Breast epithelium (tissue), 3 donors: ENCODE results near the gene FABP3.

Experiments used
- POLR2A ChIP-seq: fragments of 450-650 bp; IDR thresholded peaks from one replicate; pipeline ENCODE4 v1.6.1; 2016; ENCODE audit warnings: antibody characterized with exemption, mild to moderate bottlenecking, moderate library complexity
- POLR2AphosphoS5 ChIP-seq, 3 donors: sonication (generic); formaldehyde crosslinking; IDR thresholded peaks; one replicate each; pipeline ENCODE4 v1.6.1; 2017; ENCODE audit warnings: antibody characterized with exemption in 3 of 3
- TF ChIP-seq, protein P1 (sequence below), 3 donors: fragments of 450-650 bp; IDR thresholded peaks; one replicate each; pipeline ENCODE4 v1.5.1; 2016 to 2017; ENCODE audit warnings: antibody characterized with exemption in 3 of 3, mild to moderate bottlenecking in 3 of 3, moderate library complexity in 3 of 3

DNA sequence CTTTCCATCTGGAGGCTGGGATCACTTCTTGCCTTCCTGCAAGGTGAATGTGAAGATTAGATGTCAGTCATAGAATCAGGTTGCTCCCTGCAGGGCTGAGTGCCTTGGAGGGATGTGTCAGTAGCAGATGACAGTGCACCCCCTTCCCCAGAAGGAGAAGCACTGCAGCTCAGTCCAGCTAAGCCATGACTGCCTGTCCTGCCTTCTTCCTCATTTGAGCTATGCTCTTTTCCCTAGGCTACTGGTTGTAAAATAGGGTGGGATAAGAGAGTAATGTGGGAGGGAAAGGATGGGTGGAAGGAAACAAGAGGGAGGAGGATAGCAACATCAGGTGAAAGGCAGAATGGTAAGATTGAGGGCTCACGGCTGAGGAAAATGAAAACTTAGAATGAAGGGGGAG, 11.1 kb upstream of the FABP3 start:
- TF ChIP-seq, protein P1, sequence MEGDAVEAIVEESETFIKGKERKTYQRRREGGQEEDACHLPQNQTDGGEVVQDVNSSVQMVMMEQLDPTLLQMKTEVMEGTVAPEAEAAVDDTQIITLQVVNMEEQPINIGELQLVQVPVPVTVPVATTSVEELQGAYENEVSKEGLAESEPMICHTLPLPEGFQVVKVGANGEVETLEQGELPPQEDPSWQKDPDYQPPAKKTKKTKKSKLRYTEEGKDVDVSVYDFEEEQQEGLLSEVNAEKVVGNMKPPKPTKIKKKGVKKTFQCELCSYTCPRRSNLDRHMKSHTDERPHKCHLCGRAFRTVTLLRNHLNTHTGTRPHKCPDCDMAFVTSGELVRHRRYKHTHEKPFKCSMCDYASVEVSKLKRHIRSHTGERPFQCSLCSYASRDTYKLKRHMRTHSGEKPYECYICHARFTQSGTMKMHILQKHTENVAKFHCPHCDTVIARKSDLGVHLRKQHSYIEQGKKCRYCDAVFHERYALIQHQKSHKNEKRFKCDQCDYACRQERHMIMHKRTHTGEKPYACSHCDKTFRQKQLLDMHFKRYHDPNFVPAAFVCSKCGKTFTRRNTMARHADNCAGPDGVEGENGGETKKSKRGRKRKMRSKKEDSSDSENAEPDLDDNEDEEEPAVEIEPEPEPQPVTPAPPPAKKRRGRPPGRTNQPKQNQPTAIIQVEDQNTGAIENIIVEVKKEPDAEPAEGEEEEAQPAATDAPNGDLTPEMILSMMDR (IDR thresholded peaks at IDR 0.05): no peak
- TF ChIP-seq POLR2AphosphoS5 (IDR thresholded peaks at IDR 0.05) (no peak), POLR2A (no peak)
